Measurements from ENCODE around the gene GOLGA6L9. TPM values are rescaled to one million over a fixed set of nuclear protein-coding genes. Genes with fewer than 3 reads are reported as not detected.
A peak's percentile ranks its signal among the peaks of the same experiment; 100 is the strongest.
"Not testable (repeated sequence)": the region's sequence is repeated elsewhere in the genome, so short reads cannot be mapped to it uniquely, and the experiment has no call there.

The GOLGA6L9 gene
- total RNA-seq, 1 donor from 2014 or later: 1.4 TPM

- ATAC-seq; intact Hi-C loops (cut with micrococcal nuclease): not testable (repeated sequence)
- peak; percentile 41 for DNase-seq
Observed at GRCh38 chr15:82445420-82445819, 15.8 kb downstream of the GOLGA6L9 start.

GRCh38 chr15:82457336-82457735 is 27.7 kb downstream of the GOLGA6L9 start:
- intact Hi-C loops (cut with micrococcal nuclease); ATAC-seq; DNase-seq: not testable (repeated sequence)

GRCh38 chr15:82465629-82466028 is 36.0 kb downstream of the GOLGA6L9 start:
- peak; percentile 15 for ATAC-seq
- DNase-seq; intact Hi-C loops (cut with micrococcal nuclease): not testable (repeated sequence)

GRCh38 chr15:82468205-82468604 is 38.6 kb downstream of the GOLGA6L9 start:
- intact Hi-C loops (cut with micrococcal nuclease); DNase-seq: not testable (repeated sequence)
- peak; percentile 90 for ATAC-seq

GRCh38 chr15:82469381-82469780 is 39.8 kb downstream of the GOLGA6L9 start:
- intact Hi-C loops (cut with micrococcal nuclease); DNase-seq: not testable (repeated sequence)
- ATAC-seq: peak; percentile 29

GRCh38 chr15:82472269-82472982 is 42.8 kb downstream of the GOLGA6L9 start:
- intact Hi-C loops (cut with micrococcal nuclease): not testable (repeated sequence)
- ATAC-seq (peak; percentile 22), DNase-seq (peak; percentile 22)

GRCh38 chr15:82474596-82475325 is 45.1 kb downstream of the GOLGA6L9 start:
- intact Hi-C loops (cut with micrococcal nuclease); ATAC-seq: not testable (repeated sequence)
- peak; percentile 19 for DNase-seq

GRCh38 chr15:82475345-82475967 is 45.8 kb downstream of the GOLGA6L9 start:
- peak; percentile 78 for ATAC-seq
- intact Hi-C loops (cut with micrococcal nuclease): not testable (repeated sequence)
- DNase-seq: peak; percentile 68

- not testable (repeated sequence) for ATAC-seq
- peak; percentile 16 for DNase-seq
Observed at GRCh38 chr15:82476697-82477342, 47.2 kb downstream of the GOLGA6L9 start.

GRCh38 chr15:82477343-82478057 is 47.9 kb downstream of the GOLGA6L9 start:
- intact Hi-C loops (cut with micrococcal nuclease); ATAC-seq: not testable (repeated sequence)
- peak; percentile 5 for DNase-seq

More at GRCh38 chr15:82476697-82477342, 47.2 kb downstream of the GOLGA6L9 start:
- intact Hi-C loops (cut with micrococcal nuclease): not testable (repeated sequence)

Other genes with a start within 250 kb of the GOLGA6L9 start
- 17.6 TPM for gene EFL1, start 167.1 kb upstream of the GOLGA6L9 start, total RNA-seq
- 2.6 TPM for gene SAXO2, start 167.0 kb upstream of the GOLGA6L9 start, total RNA-seq
- 0.07 TPM for gene GOLGA6L10, start 80.3 kb upstream of the GOLGA6L9 start, total RNA-seq
- gene RPS17, start 110.6 kb downstream of the GOLGA6L9 start, total RNA-seq: 717 TPM
- gene CPEB1, start 217.5 kb downstream of the GOLGA6L9 start, total RNA-seq: 0.72 TPM